Fibroblast of lung (primary cell): ENCODE results near the gene EFNB1.

Experiments
- CTCF ChIP-seq, 2 donors: IDR thresholded peaks in 1 of 2; conservative IDR thresholded peaks in 1 of 2; 1 replicate in 1 of 2; 2 replicates in 1 of 2; pipeline ENCODE4 v1.5.1; 2011 to 2012; ENCODE audit warnings: low read length in 2 of 2, control low read depth in 1 of 2, inconsistent platforms in 1 of 2, low read depth in 1 of 2, mild to moderate bottlenecking in 1 of 2
- EZH2 ChIP-seq: IDR thresholded peaks from 2 replicates; pipeline ENCODE4 v1.5.1; 2012; ENCODE audit warnings: low read length, control low read depth, mild to moderate bottlenecking; ENCODE audit errors: missing control alignments

GRCh38 chrX:68824152-68824433, 4.7 kb upstream of the EFNB1 start:
- TF ChIP-seq CTCF (conservative IDR thresholded peaks at IDR 0.05 in 1 of 2, IDR thresholded peaks at IDR 0.05 in 1 of 2; ENCODE audit: low read depth in 1 of 2, low read length in 2 of 2) (no peak), EZH2 (no peak)
